NCI-H226 (cell line): ENCODE results near the gene ADAMTS7.
"Not testable (repeated sequence)": the region's sequence is repeated elsewhere in the genome, so short reads cannot be mapped to it uniquely, and the experiment has no call there.

Source experiments
- DNase-seq: peaks from one replicate; pipeline ENCODE4 v3.0.0-alpha.2; 2015

Gene ADAMTS7

DNA sequence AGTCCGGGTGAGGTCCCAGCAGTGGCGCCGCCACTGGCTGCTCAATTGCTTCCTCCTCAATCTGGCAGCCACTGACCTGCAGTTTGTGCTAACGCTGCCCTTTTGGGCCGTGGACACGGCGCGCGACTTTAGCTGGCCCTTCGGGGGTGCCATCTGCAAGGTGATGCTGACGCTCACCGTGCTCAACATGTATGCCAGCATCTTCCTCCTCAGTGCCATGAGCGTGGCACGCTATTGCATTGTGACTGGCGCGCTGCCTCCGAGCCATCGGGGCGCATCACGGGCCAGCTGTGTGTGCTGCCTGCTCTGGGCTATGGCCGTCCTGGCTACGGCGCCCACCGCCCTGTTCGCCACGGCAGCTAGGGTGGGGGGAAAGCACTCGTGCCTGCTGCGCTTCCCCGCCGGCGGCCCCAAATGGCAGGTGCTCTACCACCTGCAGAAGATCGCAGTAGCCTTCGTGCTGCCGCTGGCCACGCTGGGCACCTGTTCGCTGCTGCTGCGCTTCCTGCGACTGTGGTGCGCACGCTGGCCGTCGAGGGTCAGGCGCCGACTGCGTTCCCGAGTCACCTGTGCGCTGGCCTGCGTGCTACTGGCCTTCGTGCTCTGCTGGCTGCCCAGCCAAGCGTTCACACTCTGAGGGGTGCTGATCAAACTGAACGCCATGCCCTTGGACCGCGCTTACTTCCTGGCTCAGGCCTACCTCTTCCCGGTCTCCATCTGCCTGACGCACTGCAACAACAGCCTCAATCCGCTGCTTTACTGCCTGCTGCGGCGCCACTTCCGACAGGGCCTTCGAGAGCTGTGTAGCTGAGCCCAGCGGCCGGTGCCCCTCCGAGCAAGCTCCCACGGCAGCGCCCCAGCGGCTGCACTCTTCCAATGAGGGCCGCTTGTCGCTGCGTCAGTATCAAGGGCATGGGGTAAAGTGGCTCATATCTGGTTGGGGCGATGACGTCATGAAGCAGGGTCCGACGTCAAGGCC is 20.3 kb upstream of the ADAMTS7 start:
- DNase-seq, result no peak

GRCh38 chr15:78830514-78831228 is 19.4 kb upstream of the ADAMTS7 start:
- DNase-seq, result no peak

GRCh38 chr15:78828920-78829319 is 17.7 kb upstream of the ADAMTS7 start:
- DNase-seq, result no peak

- DNase-seq, result peak; percentile 34
Observed at GRCh38 chr15:78822514-78822913, 11.2 kb upstream of the ADAMTS7 start.

DNA sequence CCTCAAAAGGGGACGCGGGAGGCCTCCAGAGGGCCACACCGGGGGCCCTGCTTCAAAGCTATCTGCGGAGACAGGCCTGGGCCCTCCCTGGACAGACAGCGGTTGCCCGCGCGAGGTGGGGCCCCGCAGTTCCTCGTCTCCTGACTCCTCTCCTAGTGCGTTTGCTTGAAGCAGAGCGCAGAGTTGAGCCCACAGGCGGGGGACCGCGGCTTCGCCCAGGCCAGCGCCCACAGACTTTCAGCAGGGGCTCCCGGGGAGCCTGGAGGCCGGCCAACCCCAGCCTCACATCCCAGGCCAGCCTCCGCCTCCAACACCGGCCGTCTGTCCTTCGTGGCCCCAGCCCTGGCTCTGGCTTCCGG is 540 bp upstream of the ADAMTS7 start:
- no peak for DNase-seq

DNA sequence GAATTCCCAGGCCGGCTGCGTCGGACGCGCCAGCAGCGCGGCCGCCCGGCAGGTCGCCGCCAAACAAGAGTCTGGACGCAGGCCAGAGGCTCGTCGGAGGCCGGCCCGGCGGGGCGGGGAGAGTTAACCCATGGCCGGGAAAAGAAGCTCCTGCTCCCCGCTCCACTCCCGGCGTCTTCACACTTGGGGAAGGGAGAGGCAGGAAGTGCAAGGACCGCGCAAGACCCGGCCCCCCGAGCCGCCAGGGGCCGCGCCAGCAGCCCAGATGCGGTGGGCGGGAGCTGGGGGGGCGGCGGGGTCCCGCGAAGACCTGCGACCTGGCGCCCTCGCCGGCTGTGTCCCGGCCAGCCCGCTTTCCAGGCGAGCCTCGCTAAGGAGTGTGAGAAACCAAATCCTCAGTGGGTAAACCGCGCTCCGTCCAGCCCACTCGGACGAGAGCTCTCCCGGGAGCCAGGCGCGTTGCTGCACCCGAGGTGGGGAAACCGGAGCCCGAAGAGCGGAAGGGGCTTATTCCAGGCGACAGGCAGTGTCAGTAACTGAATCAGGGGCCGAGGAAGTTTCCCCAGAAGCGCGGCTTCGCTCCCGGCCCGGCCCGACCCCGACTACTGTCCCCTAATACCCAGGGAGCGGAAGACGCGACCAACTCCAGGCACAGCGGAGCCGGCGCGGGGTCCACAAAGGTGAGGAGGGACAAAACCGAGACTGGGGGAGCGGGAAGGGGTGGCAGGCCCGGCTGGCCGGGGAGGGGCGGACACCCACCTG is 721 bp downstream of the ADAMTS7 start:
- no peak for DNase-seq

- no peak for DNase-seq
Observed at GRCh38 chr15:78810003-78810361, 1.3 kb downstream of the ADAMTS7 start.

GRCh38 chr15:78808550-78808949 is 2.7 kb downstream of the ADAMTS7 start:
- peak; percentile 32 for DNase-seq

- DNase-seq, result no peak
Observed at GRCh38 chr15:78807359-78807758, 3.9 kb downstream of the ADAMTS7 start.

- DNase-seq, result no peak
Observed at GRCh38 chr15:78804391-78804792, 6.9 kb downstream of the ADAMTS7 start.

- no peak for DNase-seq
Observed at GRCh38 chr15:78800806-78801205, 10.5 kb downstream of the ADAMTS7 start.

DNA sequence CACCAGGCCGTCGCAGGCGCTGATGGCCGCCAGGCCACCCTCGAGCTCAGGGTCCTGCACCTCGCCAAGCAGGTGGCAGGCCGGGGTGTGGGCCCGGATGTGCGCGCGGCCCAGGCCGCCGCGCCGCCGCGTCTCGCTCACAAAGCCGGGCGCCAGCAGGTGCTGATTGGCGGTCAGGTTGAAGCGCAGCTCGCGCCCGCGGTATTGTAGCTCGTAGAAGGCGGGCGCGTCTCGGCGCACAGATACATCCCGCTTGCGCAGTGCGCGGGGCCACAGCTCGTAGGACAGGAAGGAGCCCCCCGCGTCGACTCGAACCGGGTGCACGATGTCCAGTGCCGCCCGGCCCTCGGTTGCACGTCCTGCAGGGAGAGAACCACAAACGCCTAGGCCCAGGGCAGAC is 11.1 kb downstream of the ADAMTS7 start:
- DNase-seq, result no peak

DNA sequence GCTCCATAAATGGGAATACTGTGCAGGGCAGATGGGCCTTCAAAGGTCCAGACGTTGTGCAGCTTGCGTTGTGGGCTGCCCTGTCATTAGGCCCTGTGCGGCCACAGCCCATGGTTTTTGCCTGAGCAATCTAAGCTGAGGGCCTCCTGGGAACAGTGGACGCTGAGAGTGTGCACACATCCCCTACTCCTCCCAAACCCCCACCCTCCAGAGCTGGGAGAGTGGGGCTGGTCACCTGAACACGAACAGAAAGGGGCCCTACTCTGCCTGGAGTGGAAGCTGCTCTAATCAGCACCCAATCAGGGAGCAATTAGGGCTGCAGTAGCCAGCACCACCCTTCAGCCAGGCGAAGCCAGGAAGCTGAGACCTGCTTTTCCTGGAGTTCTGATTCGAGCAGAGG is 12.2 kb downstream of the ADAMTS7 start:
- DNase-seq, result not testable (repeated sequence)

DNA sequence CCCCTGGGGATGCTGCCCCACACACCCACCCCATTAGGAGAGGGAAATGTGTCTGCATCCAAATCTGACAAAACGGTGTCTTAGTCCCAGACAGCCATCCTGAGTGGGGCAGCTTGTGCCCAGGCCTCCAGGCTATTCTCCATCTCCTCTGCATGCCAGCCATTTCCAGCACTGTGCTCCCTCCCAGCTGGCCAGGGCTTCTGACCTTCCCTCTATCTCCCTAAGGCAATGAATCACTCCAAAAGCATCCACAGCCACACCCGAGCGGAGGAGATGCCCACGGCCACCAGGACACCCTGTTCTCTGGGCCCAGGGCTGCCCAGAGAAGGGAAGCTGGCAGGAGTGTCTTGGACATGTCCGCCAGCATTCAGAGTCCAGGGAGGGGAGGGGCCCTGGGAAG is 12.9 kb downstream of the ADAMTS7 start:
- DNase-seq, result peak; percentile 87

DNA sequence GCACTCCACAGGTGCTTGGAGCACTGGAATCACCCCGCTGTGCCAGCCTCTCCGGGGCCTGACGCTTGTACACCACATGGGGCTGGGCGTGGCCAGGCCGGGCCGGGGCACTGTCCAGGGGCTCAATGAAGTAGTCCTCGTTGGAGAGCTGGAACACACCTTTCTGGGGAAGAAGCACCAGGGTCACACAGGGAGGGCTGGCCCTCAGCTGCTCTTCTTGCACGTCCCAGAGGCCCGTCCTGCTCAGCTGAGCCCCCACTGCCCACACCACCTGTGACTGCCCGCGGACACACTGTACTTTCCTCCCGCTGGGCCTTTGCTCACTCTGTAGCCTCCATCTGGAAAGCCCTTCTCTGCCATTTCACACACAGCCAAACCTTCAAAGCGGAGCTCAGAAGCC is 13.3 kb downstream of the ADAMTS7 start:
- DNase-seq, result no peak

GRCh38 chr15:78796510-78796909 is 14.8 kb downstream of the ADAMTS7 start:
- DNase-seq, result no peak

DNA sequence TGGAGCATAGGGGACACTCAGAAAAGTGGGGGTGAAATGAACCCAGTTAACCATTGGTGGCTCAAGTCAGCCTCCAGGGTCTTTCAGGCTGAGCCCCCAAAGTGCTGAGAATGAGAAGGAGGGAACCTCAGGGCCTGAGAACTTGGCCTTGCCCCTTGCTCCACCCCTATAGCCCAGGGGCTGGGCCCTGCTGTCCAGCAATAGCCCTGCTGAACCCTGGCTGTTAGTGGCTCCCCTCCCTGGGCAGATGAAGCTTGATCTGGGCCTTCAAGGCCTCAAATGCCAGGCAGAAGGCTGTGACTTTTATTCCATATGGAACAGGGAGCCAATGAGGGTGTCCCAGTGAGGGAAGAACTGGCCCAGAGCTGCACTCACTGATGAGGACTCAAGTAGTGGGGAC is 16.2 kb downstream of the ADAMTS7 start:
- DNase-seq, result no peak

GRCh38 chr15:78794446-78794845 is 16.8 kb downstream of the ADAMTS7 start:
- DNase-seq, result not testable (repeated sequence)

GRCh38 chr15:78791357-78791756 is 19.9 kb downstream of the ADAMTS7 start:
- no peak for DNase-seq

DNA sequence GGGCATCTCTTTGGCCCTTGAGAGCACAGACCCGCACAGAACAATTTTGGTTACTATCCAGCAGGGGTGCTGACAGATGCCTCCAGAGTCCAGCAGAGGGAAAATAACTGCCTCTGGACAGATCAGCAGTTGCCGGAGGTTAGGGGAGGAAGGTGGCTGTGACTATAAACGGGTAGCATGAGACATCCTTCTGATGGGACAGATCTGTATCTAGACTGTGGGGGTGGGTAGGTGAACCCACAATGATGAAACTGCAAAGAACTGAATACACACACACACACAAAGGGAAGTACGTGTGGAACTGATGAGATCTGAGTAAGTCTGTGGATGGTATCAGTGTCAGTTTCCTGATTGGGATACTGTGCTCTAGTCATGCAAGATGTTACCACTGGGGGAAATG is 21.2 kb downstream of the ADAMTS7 start:
- no peak for DNase-seq

DNA sequence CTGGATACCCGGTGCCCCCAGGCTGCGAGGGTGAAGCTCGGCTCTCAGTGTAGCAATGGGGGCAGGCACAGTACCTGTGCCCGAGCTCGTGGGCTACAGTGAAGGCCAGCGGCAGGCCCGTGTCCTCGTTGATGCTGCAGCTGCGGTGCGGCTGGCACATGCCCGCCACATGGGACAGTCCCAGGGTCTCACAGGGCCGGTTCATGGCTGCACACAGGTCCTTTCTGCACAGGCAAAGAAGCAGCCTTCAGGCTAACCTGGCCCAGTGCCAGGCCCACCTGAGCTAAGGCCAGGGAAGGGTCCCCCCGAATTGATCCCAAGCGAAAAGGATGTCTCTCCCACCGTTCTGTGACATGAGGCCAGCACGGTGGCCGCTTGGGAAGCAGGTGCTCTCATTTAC is 21.6 kb downstream of the ADAMTS7 start:
- no peak for DNase-seq

DNA sequence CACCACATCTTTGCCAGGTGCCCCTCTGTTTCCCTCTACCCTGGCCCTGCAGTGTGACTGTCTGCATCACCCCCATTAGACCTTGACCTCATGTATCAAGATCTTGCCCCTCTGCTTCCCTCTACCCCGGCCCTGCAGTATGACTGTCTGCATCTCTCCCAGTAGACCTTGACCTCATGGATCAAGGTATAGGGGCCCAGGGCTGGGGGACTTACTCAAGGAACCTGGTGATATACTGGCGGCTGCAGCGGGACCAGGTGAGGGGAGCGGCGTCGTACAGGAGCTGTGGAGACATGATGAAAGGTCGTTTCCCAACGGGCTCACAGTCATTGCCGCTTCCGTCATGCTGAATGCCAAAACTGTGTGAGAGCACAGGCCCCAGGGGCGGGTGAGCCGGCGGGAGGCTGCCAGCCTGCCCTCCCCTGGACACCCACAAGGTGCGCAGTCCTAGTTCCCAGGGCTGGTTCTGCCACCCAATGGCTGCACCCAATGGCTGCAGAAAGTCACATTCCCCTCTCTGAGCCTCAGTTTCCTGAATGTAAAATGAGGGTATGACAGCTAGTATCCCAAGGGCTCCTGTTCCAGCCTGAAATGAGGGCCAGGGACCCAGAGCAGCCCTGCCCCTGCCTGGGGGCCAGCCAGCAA is 23.1 kb downstream of the ADAMTS7 start:
- DNase-seq, result no peak

GRCh38 chr15:78782402-78782801 is 28.9 kb downstream of the ADAMTS7 start:
- DNase-seq, result not testable (repeated sequence)
